GM12875 (cell line): ENCODE results near the gene RPA1.

Source experiments
- H3K4me3 ChIP-seq: one replicate; pipeline ENCODE4 v1.5.1; 2011; ENCODE audit warnings: low read depth, low read length, control low read depth
- TF ChIP-seq, protein P1 (sequence below): IDR thresholded peaks from 2 replicates; pipeline ENCODE4 v1.5.1; 2011; ENCODE audit warnings: low read depth, mild to moderate bottlenecking, control low read depth, inconsistent platforms, low read length, moderate library complexity, borderline replicate concordance; ENCODE audit not compliant: insufficient read depth

RPA1 gene

DNA sequence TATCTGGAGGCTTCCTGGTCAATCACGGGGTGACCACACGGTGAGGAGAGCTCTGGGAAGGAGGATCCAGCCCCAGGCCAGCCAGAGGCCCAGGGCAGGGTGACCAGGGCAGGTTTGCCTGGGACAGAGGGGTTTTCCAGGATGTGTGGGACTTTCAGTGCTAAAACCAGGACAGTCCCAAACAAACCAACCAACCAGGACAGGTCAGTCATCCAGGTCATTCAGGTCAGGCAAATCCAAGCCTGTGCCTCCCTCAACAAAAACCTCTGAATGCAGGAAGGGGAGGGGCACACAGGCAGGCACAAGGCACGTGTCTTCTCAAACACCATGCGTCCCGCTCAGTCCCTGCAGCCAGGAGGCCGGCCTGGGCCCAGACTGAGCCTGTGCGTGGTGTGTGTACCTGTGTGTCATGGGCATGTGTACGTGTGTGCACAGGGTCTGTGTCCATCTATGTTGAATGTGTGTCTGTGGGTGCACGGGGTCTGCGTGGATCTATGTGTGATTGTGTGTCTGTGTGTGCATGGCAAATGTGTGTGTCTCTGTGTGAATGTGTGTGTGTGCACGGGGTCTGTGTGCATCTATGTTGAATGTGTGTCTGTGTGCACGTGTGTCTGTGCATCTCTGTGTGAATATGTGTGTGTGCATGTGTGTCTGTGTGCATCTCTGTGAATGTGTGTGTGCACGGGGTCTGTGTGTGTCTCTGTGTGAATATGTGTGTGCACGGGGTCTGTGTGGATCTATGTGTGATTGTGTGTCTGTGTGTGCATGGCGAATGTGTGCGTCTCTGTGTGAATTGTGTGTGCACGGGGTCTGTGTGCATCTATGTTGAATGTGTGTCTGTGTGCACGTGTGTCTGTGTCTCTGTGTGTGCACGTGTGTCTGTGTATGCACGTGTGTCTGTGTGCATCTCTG is 116.5 kb downstream of the RPA1 start:
- no peak overlapping the region for H3K4me3 ChIP-seq
- TF ChIP-seq, protein P1, sequence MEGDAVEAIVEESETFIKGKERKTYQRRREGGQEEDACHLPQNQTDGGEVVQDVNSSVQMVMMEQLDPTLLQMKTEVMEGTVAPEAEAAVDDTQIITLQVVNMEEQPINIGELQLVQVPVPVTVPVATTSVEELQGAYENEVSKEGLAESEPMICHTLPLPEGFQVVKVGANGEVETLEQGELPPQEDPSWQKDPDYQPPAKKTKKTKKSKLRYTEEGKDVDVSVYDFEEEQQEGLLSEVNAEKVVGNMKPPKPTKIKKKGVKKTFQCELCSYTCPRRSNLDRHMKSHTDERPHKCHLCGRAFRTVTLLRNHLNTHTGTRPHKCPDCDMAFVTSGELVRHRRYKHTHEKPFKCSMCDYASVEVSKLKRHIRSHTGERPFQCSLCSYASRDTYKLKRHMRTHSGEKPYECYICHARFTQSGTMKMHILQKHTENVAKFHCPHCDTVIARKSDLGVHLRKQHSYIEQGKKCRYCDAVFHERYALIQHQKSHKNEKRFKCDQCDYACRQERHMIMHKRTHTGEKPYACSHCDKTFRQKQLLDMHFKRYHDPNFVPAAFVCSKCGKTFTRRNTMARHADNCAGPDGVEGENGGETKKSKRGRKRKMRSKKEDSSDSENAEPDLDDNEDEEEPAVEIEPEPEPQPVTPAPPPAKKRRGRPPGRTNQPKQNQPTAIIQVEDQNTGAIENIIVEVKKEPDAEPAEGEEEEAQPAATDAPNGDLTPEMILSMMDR: no peak

- TF ChIP-seq, protein P1: no peak
- H3K4me3 ChIP-seq: no peak overlapping the region
Measured at GRCh38 chr17:1947229-1947742, 117.5 kb downstream of the RPA1 start.

DNA sequence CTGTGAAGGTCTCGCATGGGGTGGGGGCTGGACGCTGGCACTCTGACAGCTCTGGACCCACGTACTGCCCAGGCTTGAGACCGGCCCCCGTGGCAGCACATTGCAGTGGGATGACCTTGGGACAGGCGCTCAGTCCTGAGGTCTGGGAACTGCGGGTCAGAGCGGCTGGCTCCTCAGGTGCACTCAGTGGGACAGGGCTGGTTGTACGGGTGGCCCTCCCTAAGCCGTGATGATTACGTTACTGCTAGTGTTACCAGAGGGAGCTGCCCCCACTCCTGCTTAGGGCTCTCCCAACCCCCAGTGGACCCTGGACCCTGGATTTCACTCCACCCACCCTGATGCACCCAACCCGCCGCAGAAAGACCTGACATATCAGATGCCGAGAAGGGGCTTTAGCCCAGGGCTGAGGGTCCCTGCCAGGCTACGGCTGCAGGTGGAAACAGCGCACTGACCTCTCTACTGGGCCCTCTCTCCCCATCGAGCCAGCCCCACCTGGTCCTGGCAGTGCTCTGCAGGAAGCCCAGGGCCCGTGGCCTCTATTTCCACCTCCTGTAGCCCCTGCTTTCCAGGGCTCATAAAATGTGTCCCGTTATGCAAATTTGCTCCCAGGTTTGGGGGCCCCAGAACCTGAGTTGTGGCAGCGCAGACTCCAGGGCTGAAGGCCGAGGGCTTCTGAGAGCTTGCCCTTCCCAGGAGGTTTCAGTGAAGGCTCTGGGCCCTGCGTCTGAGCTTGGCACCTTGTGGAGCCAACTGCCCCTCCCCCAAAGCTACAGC is 118.1 kb downstream of the RPA1 start:
- no peak overlapping the region for H3K4me3 ChIP-seq
- TF ChIP-seq, protein P1: no peak

GRCh38 chr17:1948517-1948825 is 118.7 kb downstream of the RPA1 start:
- TF ChIP-seq, protein P1: no peak
- no peak overlapping the region for H3K4me3 ChIP-seq
